CMK (cell line): ENCODE measurements around the gene PUM2.
"Not testable (repeated sequence)": the region's sequence is repeated elsewhere in the genome, so short reads cannot be mapped to it uniquely, and the experiment has no call there.

Source experiments
- DNase-seq: peaks from one replicate; pipeline ENCODE4 v3.0.0-alpha.2; 2010; ENCODE audit warnings: low read depth

The PUM2 gene

GRCh38 chr2:20350753-20351554, at the start of gene PUM2:
PUM2 (minus strand) TSS chr2:20350844; CDS start chr2:20327360, 23,484 bp downstream.
- peak; percentile 95 for DNase-seq

GRCh38 chr2:20400306-20400705, 49.7 kb upstream of the PUM2 start:
- DNase-seq = no peak

- DNase-seq = no peak
Measured at GRCh38 chr2:20398956-20399567, 48.4 kb upstream of the PUM2 start.

- no peak for DNase-seq
Measured at GRCh38 chr2:20397811-20398447, 47.3 kb upstream of the PUM2 start.

- no peak for DNase-seq
Measured at GRCh38 chr2:20396356-20397000, 45.8 kb upstream of the PUM2 start.

- DNase-seq = no peak
Measured at GRCh38 chr2:20393986-20394385, 43.3 kb upstream of the PUM2 start.

- DNase-seq = no peak
Measured at GRCh38 chr2:20391951-20392699, 41.5 kb upstream of the PUM2 start.

- no peak for DNase-seq
Measured at GRCh38 chr2:20390524-20391123, 40.0 kb upstream of the PUM2 start.

- no peak for DNase-seq
Measured at GRCh38 chr2:20384953-20385352, 34.3 kb upstream of the PUM2 start.

- DNase-seq = no peak
Measured at GRCh38 chr2:20382965-20383810, 32.5 kb upstream of the PUM2 start.

GRCh38 chr2:20381457-20381856, 30.8 kb upstream of the PUM2 start:
- DNase-seq = no peak

- DNase-seq = peak; percentile 11
Measured at GRCh38 chr2:20378891-20379519, 28.4 kb upstream of the PUM2 start.

GRCh38 chr2:20378341-20378740, 27.7 kb upstream of the PUM2 start:
- DNase-seq = no peak

GRCh38 chr2:20377741-20378140, 27.1 kb upstream of the PUM2 start:
- no peak for DNase-seq

- not testable (repeated sequence) for DNase-seq
Measured at GRCh38 chr2:20374982-20375381, 24.3 kb upstream of the PUM2 start.

- DNase-seq = no peak
Measured at GRCh38 chr2:20372896-20373640, 22.4 kb upstream of the PUM2 start.

GRCh38 chr2:20371323-20372025, 20.8 kb upstream of the PUM2 start:
- no peak for DNase-seq

GRCh38 chr2:20370191-20370590, 19.5 kb upstream of the PUM2 start:
- no peak for DNase-seq

- no peak for DNase-seq
Measured at GRCh38 chr2:20369366-20369765, 18.7 kb upstream of the PUM2 start.
